Tibial nerve (tissue), 4 donors: Measurements from ENCODE around the gene TGM1.

Experiments
- CTCF ChIP-seq, 5 experiments: fragments of 200-600 bp in 3 of 5; fragments of 450-650 bp in 2 of 5; sonication (generic) in 3 of 5; IDR thresholded peaks; one replicate each; pipeline ENCODE4 v1.5.1; 2016 to 2019; ENCODE audit warnings: antibody characterized with exemption in 5 of 5, mild to moderate bottlenecking in 3 of 5, moderate library complexity in 2 of 5
- EP300 ChIP-seq, 2 donors: sonication (generic); formaldehyde crosslinking; IDR thresholded peaks; one replicate each; pipeline ENCODE4 v1.6.1; 2017; ENCODE audit warnings: antibody characterized with exemption in 2 of 2, mild to moderate bottlenecking in 1 of 2
- POLR2A ChIP-seq, 2 donors: fragments of 450-650 bp; IDR thresholded peaks; one replicate each; pipeline ENCODE4 v1.6.1; 2017; ENCODE audit warnings: antibody characterized with exemption in 2 of 2, mild to moderate bottlenecking in 2 of 2, moderate library complexity in 2 of 2

- TF ChIP-seq CTCF (IDR thresholded peaks at IDR 0.05) = no peak
- TF ChIP-seq EP300 (IDR thresholded peaks at IDR 0.05) = no peak
- TF ChIP-seq POLR2A (IDR thresholded peaks at IDR 0.05) = no peak
These were observed 21.0 kb upstream of the TGM1 start for GRCh38 chr14:24283796-24284460.
